Fibroblast of lung (primary cell): Measurements from ENCODE around the gene UQCC5. TPM values are rescaled to one million over a fixed set of nuclear protein-coding genes. Genes with fewer than 3 reads are reported as not detected.

Experiments
- DNase-seq, 2 donors: peaks; one replicate each; pipeline versions ENCODE4 v3.0.0 to v3.0.0-alpha.2; 2010; ENCODE audit warnings: low read depth in 2 of 2
- H2AFZ ChIP-seq: 2 replicates; pipeline ENCODE4 v1.5.1; 2012; ENCODE audit warnings: low read length, control low read depth, inconsistent platforms
- H3K27ac ChIP-seq: 2 replicates; pipeline ENCODE4 v1.5.1; 2011; ENCODE audit warnings: low read length, control low read depth; ENCODE audit not compliant: insufficient read depth
- H3K27me3 ChIP-seq: 2 replicates; pipeline ENCODE4 v1.5.1; 2011; ENCODE audit warnings: mild to moderate bottlenecking, low read length; ENCODE audit not compliant: control insufficient read depth, insufficient read depth
- H3K36me3 ChIP-seq: 2 replicates; pipeline ENCODE4 v1.5.1; 2011; ENCODE audit warnings: low read length; ENCODE audit not compliant: control insufficient read depth, insufficient read depth
- H3K4me1 ChIP-seq: 2 replicates; pipeline ENCODE4 v1.5.1; 2011; ENCODE audit warnings: low read length; ENCODE audit not compliant: control insufficient read depth, insufficient read depth; ENCODE audit errors: extremely low read depth
- H3K4me2 ChIP-seq: 2 replicates; pipeline ENCODE4 v1.5.1; 2011; ENCODE audit warnings: low read length, control low read depth; ENCODE audit not compliant: insufficient read depth; ENCODE audit errors: extremely low read depth
- H3K4me3 ChIP-seq, 4 experiments: fragments of 200-600 bp in 1 of 4; sonication (generic) in 1 of 4; replicated peaks in 1 of 4; 2 replicates each; pipeline ENCODE4 v1.5.1; 2011 to 2016; ENCODE audit warnings: low read length in 4 of 4, low read depth in 3 of 4, mild to moderate bottlenecking in 3 of 4, control low read depth in 2 of 4, inconsistent platforms in 1 of 4, mixed read lengths in 1 of 4; ENCODE audit not compliant: insufficient read depth in 1 of 4; ENCODE audit errors: control extremely low read depth in 1 of 4
- H3K79me2 ChIP-seq: 2 replicates; pipeline ENCODE4 v1.5.1; 2012; ENCODE audit warnings: mild to moderate bottlenecking, low read length, inconsistent platforms; ENCODE audit not compliant: control insufficient read depth, insufficient read depth
- H3K9ac ChIP-seq: 2 replicates; pipeline ENCODE4 v1.5.1; 2011; ENCODE audit warnings: mild to moderate bottlenecking, low read length, control low read depth; ENCODE audit not compliant: insufficient read depth
- H3K9me3 ChIP-seq: 2 replicates; pipeline ENCODE4 v1.5.1; 2012; ENCODE audit warnings: low read depth, low read length; ENCODE audit not compliant: control insufficient read depth, insufficient read depth
- H4K20me1 ChIP-seq: 2 replicates; pipeline ENCODE4 v1.5.1; 2011; ENCODE audit warnings: low read length; ENCODE audit not compliant: control insufficient read depth, insufficient read depth; ENCODE audit errors: extremely low read depth
- EZH2 ChIP-seq: IDR thresholded peaks from 2 replicates; pipeline ENCODE4 v1.5.1; 2012; ENCODE audit warnings: low read length, control low read depth, mild to moderate bottlenecking; ENCODE audit errors: missing control alignments
- polyA plus RNA-seq, 2 donors: library from polyadenylated mRNA; depleted of rRNA in 1 of 2; stranded (reverse) in 1 of 2; unstranded in 1 of 2; fragments of >200 nt; gene quantifications; 2 replicates each; pipeline ENCODE4 v1.2.1, GENCODE V29; 2011 to 2012; ENCODE audit warnings: missing spikeins in 1 of 2
- total RNA-seq: library from RNA; depleted of rRNA; stranded (reverse); fragments of >200 nt; gene quantifications from 2 replicates; pipeline ENCODE4 v1.2.1, GENCODE V29; 2014
- TF ChIP-seq, protein P1 (sequence below), 2 donors: IDR thresholded peaks in 1 of 2; conservative IDR thresholded peaks in 1 of 2; 1 replicate in 1 of 2; 2 replicates in 1 of 2; pipeline ENCODE4 v1.5.1; 2011 to 2012; ENCODE audit warnings: low read length in 2 of 2, control low read depth in 1 of 2, inconsistent platforms in 1 of 2, low read depth in 1 of 2, mild to moderate bottlenecking in 1 of 2

UQCC5 gene
- total and polyA plus RNA-seq, 2 donors (not counting 1 experiment from before 2014, with no cell fraction given): 9.4 to 13.8 TPM

DNA sequence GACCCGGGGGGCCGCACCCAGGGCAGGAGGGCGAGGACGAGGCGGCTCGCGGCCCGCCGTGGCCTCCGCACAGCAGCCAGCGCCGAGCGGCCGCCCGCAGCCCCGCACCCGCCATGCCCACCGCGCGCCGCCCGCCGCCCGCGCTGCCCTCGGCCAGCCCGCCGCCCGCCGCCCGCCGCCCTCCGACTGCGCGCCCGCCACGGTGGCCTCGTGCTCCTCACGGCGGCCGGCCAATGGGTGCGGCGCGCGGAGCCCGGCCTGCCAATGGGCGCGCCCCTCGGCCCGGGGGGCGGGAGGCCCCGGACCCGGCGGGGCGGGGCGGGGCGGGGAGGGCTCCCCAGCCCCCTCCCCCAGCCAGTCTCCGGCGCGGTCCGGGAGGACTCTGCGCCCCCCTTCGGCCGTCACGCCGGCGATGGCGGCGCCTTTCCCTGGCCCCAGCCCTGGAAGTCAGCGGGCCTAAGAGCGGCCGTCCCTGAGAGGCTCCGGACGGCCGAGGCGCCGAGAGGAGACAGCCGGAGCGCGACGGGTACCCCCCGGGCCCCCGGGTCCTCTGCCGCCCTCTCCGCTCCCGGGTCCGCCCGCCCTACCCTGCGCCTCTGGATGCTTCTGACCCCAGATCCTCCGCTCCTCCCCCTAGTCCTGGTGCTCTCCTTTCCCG, 2.7 kb upstream of the UQCC5 start, which contains the start of gene NT5DC2:
Gene NT5DC2 (minus strand): TSS at position 235 of the 658 bp plus-strand sequence. CDS start 120 bp downstream, at position 115.
- Histone ChIP-seq H3K27ac (peak within 1 kb of the TSS; percentile 74), H3K9me3 (no peaks in the 10 kb centered on the region), H4K20me1 (no peaks in the 10 kb centered on the region), H2AFZ (peak within 1 kb of the TSS; percentile 40), H3K4me1 (peaks cover 23% of the 10 kb centered on the region), H3K9ac (peak within 1 kb of the TSS; percentile 65), H3K4me2 (peak within 1 kb of the TSS; percentile 89), H3K27me3 (no peaks in the 10 kb centered on the region), H3K4me3 (peak within 1 kb of the TSS; percentile 61 to 80 (median 70)), H3K36me3 (no peaks in the 10 kb centered on the region), H3K79me2 (peaks cover 42% of the 10 kb centered on the region)
- TF ChIP-seq EZH2: no peak
- TF ChIP-seq, protein P1, sequence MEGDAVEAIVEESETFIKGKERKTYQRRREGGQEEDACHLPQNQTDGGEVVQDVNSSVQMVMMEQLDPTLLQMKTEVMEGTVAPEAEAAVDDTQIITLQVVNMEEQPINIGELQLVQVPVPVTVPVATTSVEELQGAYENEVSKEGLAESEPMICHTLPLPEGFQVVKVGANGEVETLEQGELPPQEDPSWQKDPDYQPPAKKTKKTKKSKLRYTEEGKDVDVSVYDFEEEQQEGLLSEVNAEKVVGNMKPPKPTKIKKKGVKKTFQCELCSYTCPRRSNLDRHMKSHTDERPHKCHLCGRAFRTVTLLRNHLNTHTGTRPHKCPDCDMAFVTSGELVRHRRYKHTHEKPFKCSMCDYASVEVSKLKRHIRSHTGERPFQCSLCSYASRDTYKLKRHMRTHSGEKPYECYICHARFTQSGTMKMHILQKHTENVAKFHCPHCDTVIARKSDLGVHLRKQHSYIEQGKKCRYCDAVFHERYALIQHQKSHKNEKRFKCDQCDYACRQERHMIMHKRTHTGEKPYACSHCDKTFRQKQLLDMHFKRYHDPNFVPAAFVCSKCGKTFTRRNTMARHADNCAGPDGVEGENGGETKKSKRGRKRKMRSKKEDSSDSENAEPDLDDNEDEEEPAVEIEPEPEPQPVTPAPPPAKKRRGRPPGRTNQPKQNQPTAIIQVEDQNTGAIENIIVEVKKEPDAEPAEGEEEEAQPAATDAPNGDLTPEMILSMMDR (conservative IDR thresholded peaks at IDR 0.05 in 1 of 2, IDR thresholded peaks at IDR 0.05 in 1 of 2; ENCODE audit: low read depth in 1 of 2, low read length in 2 of 2): no peak
- DNase-seq: peak; percentile 64 to 68

DNA sequence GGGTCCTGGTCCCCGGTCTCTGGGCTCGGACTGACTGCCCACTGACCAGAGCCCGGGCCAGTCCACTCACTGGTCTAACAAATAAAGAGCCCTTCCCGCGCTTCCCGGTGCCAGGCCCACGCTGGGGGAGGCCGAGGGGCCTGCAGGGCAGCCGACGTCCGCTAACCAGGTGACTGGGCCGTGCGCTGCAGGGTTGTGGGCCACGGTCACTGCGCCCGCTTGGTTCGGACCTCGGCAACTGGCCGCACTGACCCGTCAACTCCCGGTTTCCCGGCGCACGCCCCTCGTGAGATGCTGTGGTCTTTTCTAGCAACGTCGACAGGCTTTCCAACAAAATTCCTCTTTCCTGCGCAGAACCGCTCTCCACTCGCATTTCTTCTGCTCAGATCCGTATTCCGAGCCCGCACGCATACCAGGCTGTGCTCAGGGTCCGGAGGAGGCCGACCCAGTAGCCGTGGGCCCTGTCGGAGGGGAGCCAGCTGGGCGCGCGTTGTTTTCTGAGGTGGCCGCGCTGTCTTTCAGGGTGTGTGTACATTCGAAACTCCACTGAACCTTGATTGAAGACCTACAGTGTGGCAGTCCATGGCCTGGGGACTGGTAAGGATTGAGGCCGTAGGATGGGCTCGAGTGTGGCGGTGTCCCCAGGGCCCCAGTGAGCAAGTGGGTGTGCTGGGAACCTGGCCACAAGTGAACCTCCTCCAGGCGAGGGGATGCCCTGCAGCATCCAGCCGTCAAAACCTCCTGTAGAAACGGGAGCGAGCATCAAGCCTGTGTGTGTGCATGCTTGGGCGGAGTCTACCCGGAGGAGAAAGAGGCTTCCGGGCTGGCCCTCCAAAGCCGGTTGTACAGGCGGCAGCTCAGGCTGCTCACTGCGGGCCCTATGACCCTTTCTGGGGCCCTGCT, 1.9 kb upstream of the UQCC5 start:
- Histone ChIP-seq H3K36me3 (no peaks in the 10 kb centered on the region), H4K20me1 (no peaks in the 10 kb centered on the region), H3K9me3 (no peaks in the 10 kb centered on the region), H3K9ac (peak overlapping the region; percentile 64), H3K4me3 (peak overlapping the region; percentile 37 to 68 (median 61)), H3K4me2 (peak overlapping the region; percentile 89), H3K4me1 (peaks cover 20% of the 10 kb centered on the region), H3K79me2 (peaks cover 48% of the 10 kb centered on the region), H2AFZ (peak overlapping the region; percentile 40), H3K27ac (peak overlapping the region; percentile 74), H3K27me3 (no peaks in the 10 kb centered on the region)
- peak; percentile 27 to 46 for DNase-seq
- TF ChIP-seq EZH2: no peak
- TF ChIP-seq, protein P1 (conservative IDR thresholded peaks at IDR 0.05 in 1 of 2, IDR thresholded peaks at IDR 0.05 in 1 of 2; ENCODE audit: low read depth in 1 of 2, low read length in 2 of 2): no peak
